Right lung (tissue), 5 donors: ENCODE data around the gene NUP133. TPM values are rescaled to one million over a fixed set of nuclear protein-coding genes. Genes with fewer than 3 reads are reported as not detected.
"Not testable (repeated sequence)": the region's sequence is repeated elsewhere in the genome, so short reads cannot be mapped to it uniquely, and the experiment has no call there.

Experiments used
- DNase-seq, 2 donors: peaks; one replicate each; pipeline ENCODE4 v3.0.0-alpha.2; 2013
- polyA plus RNA-seq, 5 donors: library from polyadenylated mRNA; unstranded; fragments of 120-200 nt; gene quantifications; one replicate each; pipeline versions ENCODE4 v1.2.1 to v1.2.3, GENCODE V29; 2013; ENCODE audit warnings: inconsistent platforms in 1 of 5, low replicate concordance in 1 of 5; ENCODE audit not compliant: insufficient read length in 5 of 5, insufficient read depth in 1 of 5

NUP133 gene
- polyA plus RNA-seq, 5 donors, result 37.6 to 52.5 (median 43.1) TPM

GRCh38 chr1:229420224-229420623 lies 87.9 kb downstream of the NUP133 start:
- DNase-seq, result no peak

GRCh38 chr1:229418586-229418985 lies 89.6 kb downstream of the NUP133 start:
- not testable (repeated sequence) for DNase-seq

- not testable (repeated sequence) for DNase-seq
Observed at GRCh38 chr1:229412810-229413209, 95.3 kb downstream of the NUP133 start.

- DNase-seq, result no peak
Observed at GRCh38 chr1:229412056-229412455, 96.1 kb downstream of the NUP133 start.

- no peak for DNase-seq
Observed at GRCh38 chr1:229411434-229412055, 96.6 kb downstream of the NUP133 start.

- no peak for DNase-seq
Observed at GRCh38 chr1:229410692-229411433, 97.3 kb downstream of the NUP133 start.

GRCh38 chr1:229410370-229410691 lies 97.8 kb downstream of the NUP133 start:
- DNase-seq, result no peak

GRCh38 chr1:229409616-229410369 lies 98.3 kb downstream of the NUP133 start:
- DNase-seq, result no peak

GRCh38 chr1:229408458-229409037 lies 99.6 kb downstream of the NUP133 start:
- DNase-seq, result no peak

GRCh38 chr1:229407206-229408026 lies 100.7 kb downstream of the NUP133 start:
- DNase-seq, result no peak

- no peak for DNase-seq
Observed at GRCh38 chr1:229406798-229407197, 101.3 kb downstream of the NUP133 start.

- DNase-seq, result no peak
Observed at GRCh38 chr1:229403573-229403972, 104.6 kb downstream of the NUP133 start.

GRCh38 chr1:229402993-229403392 lies 105.1 kb downstream of the NUP133 start:
- DNase-seq, result no peak

GRCh38 chr1:229402329-229402728 lies 105.8 kb downstream of the NUP133 start:
- not testable (repeated sequence) for DNase-seq

GRCh38 chr1:229397762-229398161 lies 110.4 kb downstream of the NUP133 start:
- no peak for DNase-seq

- no peak for DNase-seq
Observed at GRCh38 chr1:229396585-229397206, 111.4 kb downstream of the NUP133 start.

- DNase-seq, result not testable (repeated sequence)
Observed at GRCh38 chr1:229394517-229394916, 113.6 kb downstream of the NUP133 start.

- DNase-seq, result no peak
Observed at GRCh38 chr1:229392936-229393335, 115.2 kb downstream of the NUP133 start.
